ENCODE measurements around the gene PPIL1. TPM values are rescaled to one million over a fixed set of nuclear protein-coding genes. Genes with fewer than 3 reads are reported as not detected.

Gene PPIL1
- total and polyA plus RNA-seq, 2 of the 13 experiments (the other 11 are each of a cell fraction or from before 2014, with no cell fraction given): 74.2 to 144 TPM

DNA sequence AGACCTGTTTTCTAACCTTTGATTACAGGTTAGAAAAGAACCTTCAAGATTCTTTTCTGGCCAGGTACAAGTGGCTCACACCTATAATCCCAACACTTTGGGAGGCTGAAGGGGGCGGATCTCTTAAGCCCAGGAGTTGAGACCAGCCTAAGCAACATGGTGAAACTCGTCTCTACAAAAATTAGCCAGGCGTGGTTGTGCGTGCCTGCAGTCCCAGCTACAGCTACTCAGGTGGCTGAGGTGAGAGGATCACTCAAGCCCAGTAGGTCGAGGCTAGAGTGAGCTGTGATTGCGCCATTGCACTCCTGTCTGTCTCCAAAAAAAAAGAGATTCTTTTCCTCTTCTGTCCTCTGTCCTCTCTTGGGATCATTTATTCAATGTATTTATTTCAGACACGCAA, 14.5 kb downstream of the PPIL1 start:
- POLR2A ChIA-PET: interaction anchor here (1.2 kb wide), 1 partner anchor 15 kb away, joined by 4 read pairs; the partner anchor contains the start of gene PPIL1
- BruUV-seq (replicated peaks): no TSS peak
- Histone ChIP-seq H3K4me1 (ENCODE audit: insufficient read depth, low read length) (peaks cover 11% of the 10 kb centered on the region), H3K4me2 (ENCODE audit: low read depth, low read length) (no peak overlapping the region), H3K4me3 (replicated peaks in 1 of 3; ENCODE audit: insufficient read depth in 1 of 3, low read depth in 2 of 3, low read length in 3 of 3) (no peak overlapping the region), H3K79me2 (ENCODE audit: insufficient read depth, low read length) (peaks cover 43% of the 10 kb centered on the region), H3K27me3 (ENCODE audit: control insufficient read depth in 1 of 2, insufficient read depth in 2 of 2, low read length in 2 of 2) (no peaks in the 10 kb centered on the region), H3K9me3 (ENCODE audit: low read length) (no peaks in the 10 kb centered on the region), H3K36me3 (replicated peaks in 1 of 2; ENCODE audit: control insufficient read depth in 1 of 2, insufficient read depth in 2 of 2, low read length in 2 of 2) (peaks cover 37 to 84% of the 10 kb centered on the region in 2 experiments), H3K27ac (ENCODE audit: extremely low read length, insufficient read depth, low read length) (no peak overlapping the region), H4K20me1 (ENCODE audit: insufficient read depth, low read length) (no peaks in the 10 kb centered on the region), H3K9ac (ENCODE audit: insufficient read depth, low read depth, low read length) (no peak overlapping the region), H2AFZ (ENCODE audit: low read length) (no peak overlapping the region)
- no peak for TF ChIP-seq ZNF274 (CRISPR knock-in tag; IDR thresholded peaks at IDR 0.05)
- FAIRE-seq (no peak), ATAC-seq (no peak), DNase-seq (ENCODE audit: low spot score) (no peak)
- in situ Hi-C loops (cut with HindIII; ENCODE audit: extremely low pct_ligation_motif_present, low pct_unique_long_range_greater_than_20kb): no loop called here
- 94% methylated on average over 7 of the region's 7 CpGs for WGBS (ENCODE audit: low lambda C conversion rate)
- intact Hi-C loops (cut with micrococcal nuclease; ENCODE audit: unreplicated experiment): no loop called here
- CTCF ChIA-PET (ENCODE audit: low intra/inter-chr PET ratio, low total read pairs): no interaction called here

DNA sequence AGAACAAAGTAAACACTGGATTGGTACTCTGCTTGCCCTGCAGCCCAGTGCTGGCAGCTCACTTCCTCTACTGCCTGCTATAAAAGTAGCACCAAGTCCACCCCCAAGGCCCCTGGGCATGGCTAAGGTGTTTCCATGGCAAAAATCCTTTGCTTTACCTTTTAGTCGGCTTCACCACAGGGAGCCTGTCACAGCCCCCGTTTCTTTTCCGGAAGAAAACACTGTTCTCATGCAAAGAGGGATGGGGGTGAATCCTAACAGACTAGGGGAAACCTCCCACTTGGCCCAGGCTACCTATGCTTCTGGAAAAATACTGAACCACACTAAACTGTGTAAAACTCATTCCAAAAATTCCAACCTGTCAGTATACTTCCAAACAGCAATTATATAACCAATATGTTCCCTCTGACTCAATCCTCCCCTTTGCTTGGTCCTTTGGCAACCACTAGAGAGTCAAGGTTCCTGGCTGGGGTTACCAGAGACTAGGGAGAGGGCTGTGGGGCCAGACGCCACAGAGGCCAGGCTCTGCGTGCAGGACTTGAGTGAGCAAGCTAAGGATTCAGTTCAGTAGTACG, 16.1 kb downstream of the PPIL1 start:
- peak; percentile 46 for DNase-seq (ENCODE audit: low spot score)
- no peak overlapping the region for H3K27ac ChIP-seq (ENCODE audit: extremely low read length, insufficient read depth, low read length)
- FAIRE-seq: no peak
- H3K9me3 ChIP-seq (ENCODE audit: low read length): no peaks in the 10 kb centered on the region
- ATAC-seq: peak; percentile 70
- CTCF ChIA-PET (ENCODE audit: low intra/inter-chr PET ratio, low total read pairs): no interaction called here
- no peaks in the 10 kb centered on the region for H3K27me3 ChIP-seq (ENCODE audit: control insufficient read depth in 1 of 2, insufficient read depth in 2 of 2, low read length in 2 of 2)
- 94% methylated on average over 6 of the region's 6 CpGs for whole genome bisulfite sequencing (ENCODE audit: low lambda C conversion rate)
- no peaks in the 10 kb centered on the region for H4K20me1 ChIP-seq (ENCODE audit: insufficient read depth, low read length)
- H2AFZ ChIP-seq (ENCODE audit: low read length): no peak overlapping the region
- POLR2A ChIA-PET: no interaction called here
- peaks cover 30 to 83% of the 10 kb centered on the region in 2 experiments for H3K36me3 ChIP-seq (replicated peaks in 1 of 2; ENCODE audit: control insufficient read depth in 1 of 2, insufficient read depth in 2 of 2, low read length in 2 of 2)
- H3K4me1 ChIP-seq (ENCODE audit: insufficient read depth, low read length): peaks cover 15% of the 10 kb centered on the region
- H3K9ac ChIP-seq (ENCODE audit: insufficient read depth, low read depth, low read length): no peak overlapping the region
- no peak overlapping the region for H3K4me3 ChIP-seq (replicated peaks in 1 of 3; ENCODE audit: insufficient read depth in 1 of 3, low read depth in 2 of 3, low read length in 3 of 3)
- BruUV-seq (replicated peaks): no TSS peak
- peaks cover 30% of the 10 kb centered on the region for H3K79me2 ChIP-seq (ENCODE audit: insufficient read depth, low read length)
- H3K4me2 ChIP-seq (ENCODE audit: low read depth, low read length): no peak overlapping the region
- intact Hi-C loops (cut with micrococcal nuclease; ENCODE audit: unreplicated experiment): loop anchor here (10.0 kb wide), 1 partner anchor 234 kb away; no protein-coding TSS in a partner anchor
- in situ Hi-C loops (cut with HindIII; ENCODE audit: extremely low pct_ligation_motif_present, low pct_unique_long_range_greater_than_20kb): no loop called here
- TF ChIP-seq BHLHE40 (IDR thresholded peaks at IDR 0.05; ENCODE audit: low read length) (no peak), SOX13 (IDR thresholded peaks at IDR 0.05) (no peak), SOX13 (CRISPR knock-in tag; conservative IDR thresholded peaks at IDR 0.05 in 1 of 2, IDR thresholded peaks at IDR 0.05 in 1 of 2) (0 out of 4 replicates have a peak, but pooled peaks of 1 of the 2 experiments have one; percentile 3), KLF16 (CRISPR knock-in tag; IDR thresholded peaks at IDR 0.05) (no peak), GABPA (IDR thresholded peaks at IDR 0.05; ENCODE audit: low read depth, low read length) (no peak), GABPA (CRISPR knock-in tag; IDR thresholded peaks at IDR 0.05; ENCODE audit: low read depth) (no peak), ZNF354B (CRISPR knock-in tag; IDR thresholded peaks at IDR 0.05) (no peak), TEAD3 (CRISPR knock-in tag; optimal IDR thresholded peaks at IDR 0.05; ENCODE audit: borderline replicate concordance) (peak; percentile 14), CAMTA2 (CRISPR knock-in tag; IDR thresholded peaks at IDR 0.05; ENCODE audit: borderline replicate concordance) (no peak), POLR2A (IDR thresholded peaks at IDR 0.05; ENCODE audit: insufficient read depth in 1 of 2, low read depth in 2 of 2, low read length in 2 of 2) (no peak), CHD2 (IDR thresholded peaks at IDR 0.05; ENCODE audit: low read depth, low read length) (no peak), ARHGAP35 (CRISPR knock-in tag; IDR thresholded peaks at IDR 0.05; ENCODE audit: borderline replicate concordance) (no peak), ZNF552 (CRISPR knock-in tag; IDR thresholded peaks at IDR 0.05; ENCODE audit: borderline replicate concordance) (no peak), ZNF598 (CRISPR knock-in tag; IDR thresholded peaks at IDR 0.05; ENCODE audit: borderline replicate concordance) (0 out of 2 replicates have a peak, but pooled peaks have one; percentile 35), RBAK (CRISPR knock-in tag; IDR thresholded peaks at IDR 0.05) (no peak), EP300 (IDR thresholded peaks at IDR 0.05; ENCODE audit: low read depth in 2 of 2, low read length in 2 of 2) (0 out of 4 replicates have a peak, but pooled peaks of 1 of the 2 experiments have one; percentile 8), EP300 (CRISPR knock-in tag; IDR thresholded peaks at IDR 0.05; ENCODE audit: borderline replicate concordance) (no peak)
- TF ChIP-seq, protein P1, sequence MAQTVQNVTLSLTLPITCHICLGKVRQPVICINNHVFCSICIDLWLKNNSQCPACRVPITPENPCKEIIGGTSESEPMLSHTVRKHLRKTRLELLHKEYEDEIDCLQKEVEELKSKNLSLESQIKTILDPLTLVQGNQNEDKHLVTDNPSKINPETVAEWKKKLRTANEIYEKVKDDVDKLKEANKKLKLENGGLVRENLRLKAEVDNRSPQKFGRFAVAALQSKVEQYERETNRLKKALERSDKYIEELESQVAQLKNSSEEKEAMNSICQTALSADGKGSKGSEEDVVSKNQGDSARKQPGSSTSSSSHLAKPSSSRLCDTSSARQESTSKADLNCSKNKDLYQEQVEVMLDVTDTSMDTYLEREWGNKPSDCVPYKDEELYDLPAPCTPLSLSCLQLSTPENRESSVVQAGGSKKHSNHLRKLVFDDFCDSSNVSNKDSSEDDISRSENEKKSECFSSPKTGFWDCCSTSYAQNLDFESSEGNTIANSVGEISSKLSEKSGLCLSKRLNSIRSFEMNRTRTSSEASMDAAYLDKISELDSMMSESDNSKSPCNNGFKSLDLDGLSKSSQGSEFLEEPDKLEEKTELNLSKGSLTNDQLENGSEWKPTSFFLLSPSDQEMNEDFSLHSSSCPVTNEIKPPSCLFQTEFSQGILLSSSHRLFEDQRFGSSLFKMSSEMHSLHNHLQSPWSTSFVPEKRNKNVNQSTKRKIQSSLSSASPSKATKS (CRISPR knock-in tag; IDR thresholded peaks at IDR 0.05): no peak

Measured in HepG2 (cell line).